CD4-positive, alpha-beta T cell treated with Interleukin-6 for 4 hours (primary cell): Measurements from ENCODE around the gene KCNN3.
A peak's percentile ranks its signal among the peaks of the same experiment; 100 is the strongest.

Source experiments
- DNase-seq: peaks from one replicate; pipeline ENCODE4 v3.0.0-alpha.2; 2020; ENCODE audit warnings: mixed read lengths

Gene KCNN3

DNA sequence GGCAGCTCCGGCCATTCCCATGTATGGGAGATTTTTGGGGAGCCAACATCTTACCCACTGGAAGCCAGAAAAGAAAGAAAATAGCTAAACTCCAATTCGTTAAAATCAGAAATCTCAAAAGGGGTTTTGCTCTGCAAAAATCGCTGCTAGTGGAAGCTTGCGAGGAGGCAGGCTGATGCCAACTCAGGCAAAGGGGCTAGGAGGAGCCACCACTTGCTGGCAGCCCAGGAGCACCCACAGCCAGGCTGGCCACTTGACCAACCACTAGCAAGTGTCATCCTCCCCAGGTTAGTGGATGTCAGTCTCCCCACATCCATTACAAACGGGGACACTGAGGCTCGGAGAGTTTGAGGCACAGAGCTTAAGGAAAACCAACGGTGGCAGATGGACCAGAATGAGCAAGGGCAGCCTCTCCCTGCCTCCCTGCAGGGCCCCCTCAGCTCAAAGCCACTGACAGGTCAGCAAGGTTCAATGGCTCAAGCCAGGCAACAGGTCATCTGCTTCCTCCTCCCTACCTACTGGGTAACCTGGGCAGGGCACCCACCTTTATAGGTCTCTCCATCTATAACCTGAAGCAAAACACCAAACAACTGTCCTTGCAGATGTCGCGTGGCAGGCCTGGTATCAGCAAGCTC lies 10.8 kb downstream of the KCNN3 start:
- no peak for DNase-seq

DNA sequence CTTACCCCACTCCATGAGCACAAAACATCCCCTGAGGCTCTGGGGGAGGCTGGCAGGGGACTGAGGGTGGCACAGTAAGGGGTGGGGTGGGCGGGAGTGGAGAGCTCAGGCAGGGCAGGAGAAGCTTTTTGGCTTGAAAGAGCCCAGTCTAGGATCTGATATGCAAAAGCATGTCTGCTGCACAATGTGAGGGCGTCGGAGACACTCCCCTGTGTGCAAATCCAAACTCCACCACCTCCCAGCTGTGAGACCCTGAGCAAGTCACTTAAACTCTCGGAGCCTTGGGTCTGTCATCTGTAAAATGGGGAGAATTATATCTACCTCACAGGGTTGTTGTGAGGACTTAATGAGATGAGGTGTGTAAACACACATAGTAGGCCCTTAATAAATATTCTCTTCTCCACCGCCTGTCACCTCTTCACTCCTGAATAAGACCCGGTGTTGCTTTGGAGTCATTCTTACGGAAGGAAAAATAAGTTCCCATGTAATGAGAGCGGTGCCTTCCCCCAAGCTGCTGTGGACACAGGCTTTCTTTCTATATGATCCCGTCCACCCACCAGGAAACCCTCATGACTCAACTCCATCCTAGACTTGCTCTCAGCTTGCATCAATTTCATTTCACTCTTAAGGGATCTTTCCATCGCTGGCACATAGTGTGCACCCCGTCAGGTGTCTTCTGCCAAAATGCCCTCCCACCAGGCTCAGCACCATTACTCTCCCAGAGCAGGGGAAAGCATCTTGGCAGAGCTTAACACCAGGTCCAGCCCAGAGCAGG lies 12.5 kb downstream of the KCNN3 start:
- no peak for DNase-seq

DNA sequence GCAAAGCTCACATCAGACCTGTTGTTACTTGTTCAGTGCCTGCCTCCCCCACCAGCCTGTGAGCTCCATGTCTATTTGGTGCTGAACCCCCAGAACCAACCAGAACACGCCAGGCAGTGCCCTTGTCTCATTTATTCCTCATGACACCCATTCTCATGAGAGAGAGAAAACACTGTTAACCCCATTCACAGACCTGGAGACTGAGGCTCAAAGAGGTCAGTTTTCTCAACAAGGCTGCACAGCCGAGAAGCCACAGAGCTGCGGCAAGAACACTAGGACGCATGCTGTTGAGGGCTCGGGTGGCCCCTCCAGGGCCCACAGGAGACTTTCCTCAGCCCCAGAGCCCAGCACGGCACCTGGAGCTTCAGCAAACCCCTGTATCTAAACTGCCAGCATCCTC lies 13.1 kb downstream of the KCNN3 start:
- DNase-seq, result no peak

DNA sequence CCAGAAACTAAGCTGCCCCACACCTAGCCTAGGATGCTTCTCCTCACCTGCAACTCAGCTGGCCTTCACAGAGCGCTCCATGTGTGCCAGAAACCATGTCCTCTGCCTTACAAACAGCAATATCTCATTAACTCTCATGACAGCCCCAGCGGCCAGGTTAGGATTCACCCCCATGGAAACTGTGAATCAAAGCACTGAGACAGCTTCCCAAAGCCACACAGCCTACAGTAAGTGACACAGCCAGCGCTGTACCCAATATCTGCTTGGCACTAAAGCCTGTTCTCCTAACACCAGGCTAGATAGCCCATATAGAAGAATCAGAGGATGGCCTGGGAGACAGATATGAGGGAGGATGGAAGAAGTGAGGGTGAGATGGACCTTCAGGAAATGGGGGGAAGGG lies 13.5 kb downstream of the KCNN3 start:
- no peak for DNase-seq

DNA sequence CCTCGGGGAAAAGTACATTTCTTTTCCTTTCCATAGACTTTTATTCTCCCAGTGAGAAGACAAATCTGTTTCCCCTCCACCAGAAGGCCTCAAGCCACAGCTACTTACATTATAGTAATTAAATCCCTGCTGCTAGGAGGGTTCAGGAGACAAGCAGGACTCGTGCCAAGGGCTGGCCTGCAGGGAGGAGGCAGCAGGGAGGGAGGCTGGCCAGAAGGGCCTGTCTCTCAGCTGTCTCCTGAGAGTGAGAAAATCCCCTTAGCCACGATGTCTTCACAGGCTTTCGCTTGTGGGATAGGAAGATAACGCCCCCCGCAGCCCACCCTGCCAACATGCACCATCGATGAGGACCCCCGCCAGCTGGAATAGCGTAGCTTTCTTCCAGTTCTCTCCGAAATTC lies 14.0 kb downstream of the KCNN3 start:
- DNase-seq, result peak; percentile 11

DNA sequence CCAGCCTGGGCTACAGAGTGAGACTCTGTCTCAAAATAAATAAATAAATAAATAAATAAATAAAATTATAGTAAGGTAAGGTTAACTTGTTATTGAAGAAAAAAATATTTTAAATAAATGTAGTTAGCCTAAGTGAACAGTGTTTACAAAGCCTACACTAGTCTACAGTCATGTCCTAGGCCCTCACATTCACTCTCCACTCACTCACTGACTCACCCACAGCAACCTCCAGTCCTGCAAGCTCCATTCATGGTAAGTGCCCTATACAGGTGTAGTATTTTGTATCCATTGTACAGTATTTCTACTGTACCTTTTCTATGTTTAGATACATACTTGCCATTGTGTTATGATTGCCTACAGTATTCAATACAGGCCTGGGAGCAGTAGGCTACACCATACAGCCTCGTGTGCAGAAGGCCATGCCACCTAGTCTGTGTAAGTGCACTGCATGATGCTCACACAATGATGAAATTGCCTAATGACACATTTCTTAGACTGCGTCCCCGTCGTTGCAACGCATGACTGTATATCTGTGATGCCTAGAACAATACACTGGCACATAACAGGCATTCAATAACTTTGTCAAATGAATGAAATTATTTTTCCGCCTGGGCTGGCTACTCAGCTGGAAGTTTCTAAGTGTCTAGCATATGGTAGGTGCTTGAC lies 14.8 kb downstream of the KCNN3 start:
- DNase-seq, result no peak

DNA sequence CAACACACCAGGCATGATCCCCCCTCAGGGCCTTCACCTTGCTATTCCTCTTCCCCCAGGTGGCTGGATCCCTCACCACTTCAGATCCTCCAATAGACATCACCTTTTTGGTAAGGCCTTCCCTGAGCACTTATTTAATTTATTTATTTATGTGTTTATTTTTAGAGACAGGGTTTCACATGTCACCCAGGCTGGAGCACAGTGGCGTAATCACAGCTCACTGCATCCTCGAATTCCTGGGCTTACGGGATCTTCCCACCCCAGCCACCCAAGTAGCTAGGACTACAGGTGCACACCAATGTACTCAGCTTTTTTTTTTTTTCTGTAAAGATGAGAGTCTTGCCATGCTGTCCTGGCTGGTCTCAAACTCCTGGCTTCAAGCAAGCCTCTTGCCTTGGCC lies 17.2 kb downstream of the KCNN3 start:
- DNase-seq, result no peak

DNA sequence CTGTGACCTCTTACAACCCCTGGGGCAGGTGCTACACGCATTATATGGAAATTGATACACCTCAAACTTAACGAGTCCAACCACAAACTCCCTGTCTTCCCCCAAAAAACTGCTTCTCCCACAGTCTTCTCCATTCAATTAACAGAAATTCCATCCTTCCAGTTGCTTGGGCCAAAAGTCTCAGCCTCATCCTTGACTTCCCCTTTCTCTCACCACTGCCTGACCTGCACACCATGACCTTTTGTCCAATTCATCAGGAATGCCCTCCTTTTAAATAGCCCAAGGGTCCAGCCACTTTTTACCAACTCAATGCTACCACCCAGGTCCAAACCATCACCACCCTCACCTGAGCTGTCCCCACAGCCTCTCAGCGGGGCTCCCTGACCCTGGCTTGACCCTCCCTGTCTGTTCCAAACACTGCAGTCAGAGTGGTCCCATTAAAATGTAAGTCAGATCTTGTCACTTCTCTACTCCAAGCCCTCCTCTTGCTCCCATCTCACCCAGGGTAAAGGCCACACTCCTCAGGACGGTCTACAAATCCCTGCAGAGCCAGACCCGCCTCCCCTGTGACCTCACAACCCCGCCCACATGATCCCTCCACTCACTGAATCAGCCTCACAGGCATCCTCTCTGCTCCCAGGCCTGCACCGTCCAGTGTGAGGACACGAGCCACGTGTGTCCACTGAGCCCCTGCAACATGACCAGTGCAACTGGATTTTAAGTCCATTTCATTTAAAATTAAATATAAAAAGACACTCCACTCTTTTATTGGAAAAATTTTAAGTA lies 18.5 kb downstream of the KCNN3 start:
- no peak for DNase-seq

DNA sequence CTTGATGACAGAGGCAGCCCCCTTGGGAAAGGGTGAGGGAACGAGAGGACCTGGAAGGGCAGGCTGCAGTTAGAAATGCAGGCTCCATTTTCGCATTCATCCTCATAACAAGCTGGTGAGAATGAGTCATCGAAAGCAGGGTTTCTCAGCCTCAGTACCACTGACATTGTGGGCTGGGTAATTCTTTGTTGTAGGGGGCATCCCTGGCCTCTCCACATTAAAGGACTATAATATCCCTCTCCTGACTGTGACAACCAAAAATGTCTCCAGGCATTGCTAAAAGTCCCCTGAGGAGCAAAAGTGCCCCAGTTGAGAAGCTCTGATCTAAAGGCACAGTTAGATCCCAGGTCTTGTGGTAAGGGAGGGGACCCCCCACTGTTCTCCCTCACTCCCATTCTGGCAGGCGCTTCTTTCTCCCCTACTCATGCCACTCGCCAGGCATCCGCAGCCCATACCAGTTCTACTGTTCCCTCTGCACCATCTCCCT lies 20.4 kb downstream of the KCNN3 start:
- no peak for DNase-seq

DNA sequence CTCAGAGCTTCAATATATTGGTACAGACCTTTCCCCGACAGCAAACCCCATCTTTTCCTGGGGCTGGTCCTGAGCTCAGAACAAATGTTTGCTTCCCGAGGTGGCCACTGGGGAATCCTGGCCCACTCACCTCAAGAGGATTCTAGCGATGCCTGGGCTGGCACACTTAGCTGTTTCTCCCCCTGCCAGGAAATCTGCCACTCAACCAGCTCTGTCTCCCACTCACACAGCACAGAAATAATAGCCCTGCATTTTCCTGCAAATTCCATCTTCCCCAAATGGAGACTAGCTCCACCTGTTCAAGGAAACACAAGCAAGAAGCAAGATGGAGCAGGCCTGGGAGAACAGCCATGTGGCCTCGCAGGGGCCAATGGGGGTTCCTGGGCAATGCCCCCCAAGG lies 21.1 kb downstream of the KCNN3 start:
- no peak for DNase-seq

DNA sequence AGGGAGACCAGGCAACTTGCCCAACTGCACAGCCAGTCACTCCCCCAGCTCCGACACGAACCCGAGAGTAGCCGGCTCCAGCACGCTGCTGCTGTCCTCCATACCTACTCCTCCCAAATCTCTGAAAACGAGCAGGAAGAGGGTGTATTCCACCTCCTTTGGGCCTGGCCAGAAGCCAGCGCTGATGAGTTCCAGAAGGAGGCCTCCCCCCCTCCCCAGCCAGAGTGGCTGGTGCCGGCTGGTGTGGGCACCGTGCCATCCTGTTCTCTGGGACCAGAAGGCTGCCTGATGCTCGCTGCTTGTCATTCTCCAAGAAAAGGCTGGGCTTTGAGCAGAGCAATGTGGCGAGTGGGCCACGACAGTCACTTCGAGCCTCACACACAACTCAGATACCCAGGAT lies 22.2 kb downstream of the KCNN3 start:
- no peak for DNase-seq

DNA sequence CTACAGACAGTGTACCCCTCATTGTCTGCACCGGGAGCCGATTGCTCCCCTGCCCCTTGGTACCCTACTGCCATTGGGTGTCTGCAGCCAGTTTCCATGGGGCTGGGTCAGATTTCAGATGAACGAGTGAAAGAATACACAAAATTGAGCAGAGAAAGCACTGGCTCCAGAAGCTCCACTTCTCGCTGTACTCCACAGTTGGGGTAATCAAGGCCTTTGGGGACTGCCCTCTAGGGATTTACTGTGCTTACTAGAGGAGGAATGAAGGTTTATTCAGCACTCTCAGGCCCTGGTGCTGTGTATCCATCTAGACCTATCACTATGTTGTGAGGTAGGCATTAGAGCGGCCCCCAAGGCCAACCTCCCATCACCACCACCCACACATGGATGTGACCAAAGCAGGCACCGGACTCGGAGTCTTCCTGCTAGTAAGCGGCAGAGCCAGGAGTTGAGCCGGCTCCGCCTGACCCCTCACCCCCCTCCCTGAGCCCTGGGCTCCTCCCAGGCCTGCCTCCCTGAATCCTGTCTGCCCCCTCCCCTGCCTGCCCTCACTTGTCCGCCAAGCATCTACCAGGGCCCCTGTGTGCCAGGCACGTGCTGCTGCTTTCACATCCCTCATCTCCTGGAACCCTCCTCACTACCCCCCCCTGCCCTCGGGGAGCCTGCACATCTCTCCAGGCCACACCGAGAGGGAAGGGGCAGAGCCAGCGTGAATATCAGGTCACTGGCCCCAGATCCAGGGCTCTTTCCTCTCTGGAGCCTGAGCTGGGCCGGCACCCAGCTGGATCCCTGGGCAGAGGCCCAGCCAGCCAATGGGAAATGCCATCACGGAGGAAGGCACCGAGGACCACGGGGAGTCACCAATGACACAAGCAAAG lies 23.3 kb downstream of the KCNN3 start:
- DNase-seq, result no peak

DNA sequence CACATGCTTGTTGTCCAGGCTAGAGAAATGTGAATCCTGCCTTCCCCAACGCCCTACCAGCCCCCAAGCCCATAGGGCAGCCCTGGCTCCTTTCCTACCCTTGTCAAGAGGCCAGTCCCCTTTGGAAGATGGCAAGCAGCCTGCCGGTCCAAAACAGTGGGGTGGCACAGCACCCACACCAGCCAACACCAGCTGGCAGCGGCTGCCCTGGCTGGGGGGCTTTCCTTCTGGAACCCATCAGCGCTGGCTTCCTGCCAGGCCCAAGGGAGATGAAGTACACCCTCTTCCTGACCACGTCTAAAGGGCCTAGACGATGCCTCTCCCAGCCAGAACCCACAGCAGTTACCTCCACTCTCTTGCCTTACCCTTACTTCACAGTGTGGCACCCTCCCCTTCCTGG lies 24.2 kb downstream of the KCNN3 start:
- DNase-seq, result no peak

DNA sequence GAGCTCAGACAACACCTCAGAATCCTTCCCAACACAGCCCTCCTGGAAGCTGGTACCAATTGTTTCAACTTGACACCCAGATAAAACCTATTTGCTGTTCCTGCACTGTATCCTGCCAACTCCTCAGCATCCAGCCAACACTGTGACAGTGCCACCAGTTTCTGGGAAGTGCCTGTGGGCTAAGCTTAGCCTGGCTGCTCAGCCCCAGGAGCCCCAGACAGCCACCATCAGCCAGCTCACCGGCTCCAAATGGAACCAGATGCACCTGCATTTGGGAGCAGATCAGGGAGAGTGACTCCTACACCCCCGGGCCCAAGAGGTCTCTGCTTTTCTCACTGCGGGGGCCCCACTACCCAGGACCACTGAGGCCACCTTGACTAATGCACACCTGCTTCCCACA lies 24.9 kb downstream of the KCNN3 start:
- no peak for DNase-seq

DNA sequence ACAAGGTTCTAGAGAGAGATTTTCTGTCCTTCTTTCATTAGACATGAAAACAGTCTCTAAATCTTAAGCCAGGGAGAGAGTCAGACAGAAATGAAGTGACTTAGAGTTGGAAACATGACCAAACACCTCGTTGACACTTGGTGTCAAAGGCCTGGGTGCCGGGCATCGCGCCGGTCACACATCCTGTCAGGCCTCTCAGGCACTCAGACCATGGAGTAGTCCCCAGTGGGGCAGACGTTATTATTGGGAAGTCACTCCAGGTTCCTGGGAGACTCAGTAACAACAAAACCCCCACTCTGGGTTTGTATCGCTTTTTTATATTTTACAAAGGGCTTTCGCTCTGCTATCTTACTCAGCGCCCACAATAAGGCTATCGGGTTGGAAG lies 25.8 kb downstream of the KCNN3 start:
- DNase-seq, result no peak

DNA sequence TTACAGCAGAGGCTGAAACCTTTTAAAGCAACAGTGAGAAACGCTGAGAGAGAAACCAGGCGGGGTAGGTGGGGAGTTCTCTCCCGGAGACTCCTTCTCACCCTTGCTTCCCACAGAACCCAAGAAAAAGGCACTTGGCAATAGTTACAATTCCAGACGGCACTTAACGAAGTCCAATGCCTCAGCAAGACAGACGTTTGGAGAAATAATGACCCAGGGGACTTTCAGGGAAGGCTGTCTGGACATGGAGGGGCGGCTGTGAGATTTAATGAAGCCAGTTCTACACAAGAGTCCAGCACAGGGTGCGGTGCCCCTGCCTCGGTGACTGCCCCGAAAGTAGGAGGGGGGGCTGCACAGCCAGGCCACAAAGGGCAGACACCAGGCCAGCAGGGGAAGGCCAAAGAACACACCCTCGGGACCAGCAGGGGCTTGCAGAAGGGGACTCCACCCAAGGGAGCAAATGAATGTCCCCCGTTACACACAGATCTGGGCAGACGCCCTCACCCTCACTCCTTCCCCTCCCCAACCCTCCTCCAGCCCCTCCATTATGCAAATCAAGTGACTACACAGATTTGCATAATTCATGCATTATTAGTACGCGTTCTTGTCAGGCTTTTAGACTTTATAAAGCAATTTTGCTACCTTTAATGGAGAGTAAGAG lies 26.3 kb downstream of the KCNN3 start:
- DNase-seq, result no peak

DNA sequence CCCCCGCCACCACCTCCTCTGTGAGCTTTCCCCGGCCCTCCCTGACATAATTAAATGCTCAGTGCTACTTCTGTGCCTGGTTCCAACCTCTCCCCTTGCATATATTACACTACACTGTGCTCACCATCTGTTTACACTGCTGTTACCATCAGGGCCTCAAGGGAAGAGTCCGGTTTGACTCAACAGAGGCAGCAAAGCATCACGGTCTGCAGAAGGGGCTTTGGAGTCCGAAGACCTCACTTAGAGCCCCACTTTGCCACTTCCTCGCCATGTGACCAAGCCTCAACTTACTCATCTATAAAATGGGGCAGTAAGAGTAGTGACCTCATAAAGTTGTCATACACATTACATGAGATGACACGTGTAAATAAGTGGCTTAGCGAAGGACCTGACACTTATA lies 27.4 kb downstream of the KCNN3 start:
- no peak for DNase-seq

DNA sequence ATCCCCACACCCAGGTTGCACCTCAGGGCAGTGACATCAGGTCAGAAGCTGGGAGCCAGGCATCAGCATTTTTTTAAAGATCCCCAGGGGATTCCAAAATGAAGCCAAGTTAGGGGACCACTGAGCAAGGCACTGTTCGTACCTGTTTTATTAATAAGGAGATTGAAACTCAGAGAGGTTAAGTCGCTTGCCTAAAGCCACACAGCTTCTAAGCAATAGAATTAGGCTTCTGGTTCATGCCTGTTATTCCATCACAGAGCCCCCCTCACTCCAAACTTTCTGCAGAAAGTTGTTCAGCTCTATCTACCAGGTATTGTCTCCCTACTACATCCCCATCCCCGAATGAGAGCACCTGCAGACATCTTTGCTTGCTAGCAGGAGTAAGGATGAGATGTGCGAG lies 28.7 kb downstream of the KCNN3 start:
- DNase-seq, result no peak

DNA sequence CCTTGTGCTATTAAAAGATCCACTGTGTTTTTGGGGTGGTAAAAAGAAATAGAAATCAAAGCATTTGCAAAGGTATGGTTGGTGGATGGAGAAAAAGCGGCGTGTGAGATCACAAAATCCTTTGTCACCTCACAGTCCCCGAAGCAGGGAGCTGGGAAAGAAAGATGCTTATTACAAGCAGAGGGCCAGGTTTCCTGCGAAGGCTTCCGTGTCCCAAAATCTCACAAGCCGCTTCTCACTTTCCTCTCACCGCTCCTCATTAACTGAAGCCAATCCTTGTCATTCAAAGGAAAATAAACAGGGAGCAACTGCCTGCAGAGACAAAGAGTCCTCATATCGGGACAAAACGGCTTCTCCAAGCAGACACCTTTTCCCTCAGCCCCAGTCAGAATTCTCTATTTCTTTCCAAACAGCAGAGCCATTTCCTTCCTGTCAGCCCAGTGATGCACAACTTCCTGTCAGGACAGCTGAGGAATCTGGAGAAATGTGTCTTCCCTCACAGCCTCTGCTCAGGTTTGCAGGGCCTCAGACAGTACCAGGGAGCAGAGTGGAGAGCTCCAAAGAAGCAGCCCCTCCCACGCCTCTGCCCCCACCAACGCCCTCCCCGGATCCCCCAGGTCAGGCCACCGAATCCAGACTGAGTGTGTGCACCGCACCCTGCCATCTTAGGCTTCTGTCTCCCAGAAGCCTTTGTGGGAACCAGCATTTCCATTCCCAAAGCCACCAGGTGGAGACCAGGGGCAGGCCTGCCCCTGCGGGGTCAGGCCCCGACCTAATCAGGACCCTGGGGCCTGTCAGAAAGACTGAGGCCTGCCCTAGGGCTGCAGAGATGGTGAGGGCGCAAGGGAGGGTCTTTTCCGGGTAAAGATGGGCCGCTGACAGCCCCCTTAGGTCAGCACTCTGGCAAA lies 29.6 kb downstream of the KCNN3 start:
- DNase-seq, result no peak

DNA sequence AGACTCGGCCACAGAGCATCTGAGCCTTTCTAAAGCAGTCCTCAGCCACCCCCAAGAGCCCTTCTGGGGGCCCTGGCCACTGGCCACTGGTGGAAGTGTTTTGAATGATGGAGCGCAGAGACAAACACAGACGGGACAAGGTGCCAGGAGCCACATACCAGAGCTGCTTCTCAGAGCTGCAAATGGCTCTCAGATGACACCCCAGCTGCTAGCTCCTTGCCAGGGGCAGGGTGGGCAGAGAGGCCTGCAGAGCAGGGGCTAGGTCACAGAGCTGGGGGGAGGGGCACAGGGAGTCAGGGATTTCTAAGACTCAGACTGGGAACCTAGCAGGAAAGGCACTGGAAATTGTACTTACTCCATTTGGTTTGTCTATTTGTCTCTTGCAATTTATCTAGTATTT lies 30.4 kb downstream of the KCNN3 start:
- no peak for DNase-seq

DNA sequence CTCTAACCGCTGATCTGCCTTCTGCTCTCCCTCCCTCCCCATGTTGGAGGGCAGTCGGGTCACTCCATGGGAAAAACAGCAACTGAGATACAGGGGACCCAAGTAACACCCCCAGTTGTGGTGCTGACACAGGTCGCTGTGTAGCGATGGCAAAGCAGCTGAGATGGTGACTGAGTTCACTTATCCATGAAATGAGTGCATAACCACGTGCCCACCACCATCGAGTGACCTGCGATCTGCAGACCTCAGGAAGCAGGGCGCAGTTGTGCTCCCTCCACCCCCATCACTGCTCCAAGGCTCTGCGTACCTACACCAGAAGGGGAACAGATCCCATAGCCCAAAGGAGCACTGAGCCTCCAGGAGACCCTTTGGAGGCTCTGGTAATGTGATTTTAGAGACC lies 31.1 kb downstream of the KCNN3 start:
- no peak for DNase-seq
